PC-3 (cell line): ENCODE results near the gene DCBLD1. TPM values are rescaled to one million over a fixed set of nuclear protein-coding genes. Genes with fewer than 3 reads are reported as not detected.

Experiments used
- ATAC-seq: fragments of 200-7000 bp; cut with Tn5 transposase; 2 replicates; pipeline ENCODE4 v1.9.1; 2020; ENCODE audit warnings: mild to moderate bottlenecking, moderate library complexity
- BruUV-seq: library from RNA; stranded (reverse); fragments of 400-500 nt; replicated peaks from 2 replicates; lab custom pipeline; 2021; lab: Mats Ljungman, UMichigan
- CTCF ChIA-PET: fragments of 300-600 bp; sonication (Branson Sonifier 250); formaldehyde crosslinking; loops from one replicate; lab custom pipeline; 2022; ENCODE audit warnings: antibody characterized with exemption; lab: Charles Lee
- POLR2A ChIA-PET: fragments of 300-600 bp; sonication (Branson Sonifier 250); formaldehyde crosslinking; loops from one replicate; lab custom pipeline; 2022; ENCODE audit warnings: antibody characterized with exemption; ENCODE audit not compliant: unreplicated experiment; lab: Charles Lee
- DNase-seq: peaks from one replicate; pipeline ENCODE4 v3.0.0-alpha.2; 2015
- H2AFZ ChIP-seq: fragments of 300-600 bp; sonication (generic); 2 replicates; pipeline ENCODE4 v1.6.0; 2016; ENCODE audit warnings: antibody characterized with exemption, low read length
- H3F3A ChIP-seq: fragments of 300-600 bp; sonication (generic); one replicate; pipeline ENCODE4 v1.6.0; 2017; ENCODE audit warnings: antibody characterized with exemption, low read length, control low read depth, mild to moderate bottlenecking; ENCODE audit not compliant: unreplicated experiment
- H3K27ac ChIP-seq: fragments of 300-600 bp; sonication (generic); 2 replicates; pipeline ENCODE4 v1.5.1; 2016; ENCODE audit warnings: mild to moderate bottlenecking, low read length
- H3K27me3 ChIP-seq: fragments of 300-600 bp; sonication (generic); 2 replicates; pipeline ENCODE4 v1.6.1; 2016; ENCODE audit warnings: low read length, mixed read lengths
- H3K36me3 ChIP-seq: fragments of 300-600 bp; sonication (generic); 2 replicates; pipeline ENCODE4 v1.6.1; 2016; ENCODE audit warnings: low read depth, mixed run types, low read length, mixed read lengths
- H3K4me1 ChIP-seq: fragments of 300-600 bp; sonication (generic); 2 replicates; pipeline ENCODE4 v1.5.1; 2016; ENCODE audit warnings: low read length; ENCODE audit not compliant: insufficient read depth
- H3K4me2 ChIP-seq: fragments of 300-600 bp; sonication (generic); 2 replicates; pipeline ENCODE4 v1.6.0; 2016; ENCODE audit warnings: low read length
- H3K4me3 ChIP-seq: fragments of 300-600 bp; sonication (generic); 2 replicates; pipeline ENCODE4 v1.5.1; 2016; ENCODE audit warnings: mild to moderate bottlenecking, low read length, mixed read lengths
- H3K79me2 ChIP-seq: fragments of 300-600 bp; sonication (generic); 2 replicates; pipeline ENCODE4 v1.6.1; 2017; ENCODE audit warnings: low read length, mixed read lengths
- H3K9ac ChIP-seq: fragments of 300-600 bp; sonication (generic); 2 replicates; pipeline ENCODE4 v1.6.0; 2016; ENCODE audit warnings: mild to moderate bottlenecking, low read length
- H3K9me2 ChIP-seq: fragments of 300-600 bp; sonication (generic); replicated peaks from 2 replicates; pipeline ENCODE4 v1.6.1; 2016; ENCODE audit warnings: mixed run types, low read length, mixed read lengths
- H3K9me3 ChIP-seq: fragments of 300-600 bp; sonication (generic); 2 replicates; pipeline ENCODE4 v1.6.1; 2016; ENCODE audit warnings: low read length, mixed read lengths
- H4K20me1 ChIP-seq: fragments of 300-600 bp; sonication (generic); 2 replicates; pipeline ENCODE4 v1.6.1; 2016; ENCODE audit warnings: low read length, mixed read lengths
- EZH2 ChIP-seq: fragments of 300-600 bp; sonication (generic); IDR thresholded peaks from one replicate; pipeline ENCODE4 v1.6.1; 2017; ENCODE audit warnings: antibody characterized with exemption, mild to moderate bottlenecking, low read length; ENCODE audit not compliant: unreplicated experiment
- EZH2phosphoT487 ChIP-seq: fragments of 300-600 bp; sonication (generic); IDR thresholded peaks from 2 replicates; pipeline ENCODE4 v1.6.1; 2018; ENCODE audit warnings: mild to moderate bottlenecking, antibody characterized with exemption, low read length, borderline replicate concordance
- intact Hi-C: fragments of 100-400 bp; cut with micrococcal nuclease; formaldehyde crosslinking; loops from 2 replicates; pipeline ENCODE4 v1.9.0; 2023
- total RNA-seq: library from RNA; depleted of rRNA; stranded (reverse); fragments of >200 nt; gene quantifications from 2 replicates; pipeline ENCODE4 v1.2.3, GENCODE V29; 2014
- TF ChIP-seq, protein P1 (sequence below): fragments of 300-600 bp; sonication (generic); conservative IDR thresholded peaks from 2 replicates; pipeline ENCODE4 v1.5.1; 2017; ENCODE audit warnings: antibody characterized with exemption, low read depth, mild to moderate bottlenecking, low read length

Gene DCBLD1
- total RNA-seq, 1 experiment from 2014 or later = 35.9 TPM

GRCh38 chr6:117448732-117449485, 33.6 kb upstream of the DCBLD1 start:
- Histone ChIP-seq H3K27ac (peak overlapping the region; percentile 79), H3K27me3 (no peaks in the 10 kb centered on the region), H3K9ac (peak overlapping the region; percentile 20), H3K79me2 (no peaks in the 10 kb centered on the region), H2AFZ (peak overlapping the region; percentile 69; the same call in 1 of the 2 replicates), H3K4me2 (peak overlapping the region; percentile 62), H3K4me3 (peak overlapping the region; percentile 25; the same call in 1 of the 2 replicates), H3K9me3 (no peaks in the 10 kb centered on the region), H4K20me1 (no peaks in the 10 kb centered on the region), H3K36me3 (no peaks in the 10 kb centered on the region; the same call in 1 of the 2 replicates), H3F3A (peaks cover 3% of the 10 kb centered on the region), H3K4me1 (peaks cover 36% of the 10 kb centered on the region), H3K9me2 (no peaks in the 10 kb centered on the region)
- CTCF ChIA-PET = interaction anchor here (1.2 to 1.4 kb wide), 2 partner anchors 67 to 153 kb away, joined by 3 to 5 read pairs; partner anchors contain the start of gene GOPC
- DNase-seq (peak; percentile 91), ATAC-seq (peak; percentile 93)
- TF ChIP-seq EZH2 = no peak
- TF ChIP-seq EZH2phosphoT487 = no peak
- TF ChIP-seq, protein P1, sequence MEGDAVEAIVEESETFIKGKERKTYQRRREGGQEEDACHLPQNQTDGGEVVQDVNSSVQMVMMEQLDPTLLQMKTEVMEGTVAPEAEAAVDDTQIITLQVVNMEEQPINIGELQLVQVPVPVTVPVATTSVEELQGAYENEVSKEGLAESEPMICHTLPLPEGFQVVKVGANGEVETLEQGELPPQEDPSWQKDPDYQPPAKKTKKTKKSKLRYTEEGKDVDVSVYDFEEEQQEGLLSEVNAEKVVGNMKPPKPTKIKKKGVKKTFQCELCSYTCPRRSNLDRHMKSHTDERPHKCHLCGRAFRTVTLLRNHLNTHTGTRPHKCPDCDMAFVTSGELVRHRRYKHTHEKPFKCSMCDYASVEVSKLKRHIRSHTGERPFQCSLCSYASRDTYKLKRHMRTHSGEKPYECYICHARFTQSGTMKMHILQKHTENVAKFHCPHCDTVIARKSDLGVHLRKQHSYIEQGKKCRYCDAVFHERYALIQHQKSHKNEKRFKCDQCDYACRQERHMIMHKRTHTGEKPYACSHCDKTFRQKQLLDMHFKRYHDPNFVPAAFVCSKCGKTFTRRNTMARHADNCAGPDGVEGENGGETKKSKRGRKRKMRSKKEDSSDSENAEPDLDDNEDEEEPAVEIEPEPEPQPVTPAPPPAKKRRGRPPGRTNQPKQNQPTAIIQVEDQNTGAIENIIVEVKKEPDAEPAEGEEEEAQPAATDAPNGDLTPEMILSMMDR = no peak
- TSS peak; percentile 67 for BruUV-seq
- POLR2A ChIA-PET = interaction anchor here (0.6 kb wide), 1 partner anchor 21 kb away, joined by 4 read pairs; no protein-coding TSS in a partner anchor
- intact Hi-C loops = loop anchor here (1.0 to 10.0 kb wide), 6 partner anchors 44 to 226 kb away; partner anchors contain the start of gene NUS1

GRCh38 chr6:117449549-117450439, 32.7 kb upstream of the DCBLD1 start:
- ATAC-seq (no peak), DNase-seq (peak; percentile 77)
- H3K9ac ChIP-seq = peak overlapping the region; percentile 20; the same call in 1 of the 2 replicates
- no peaks in the 10 kb centered on the region for H3K9me3 ChIP-seq
- H3K36me3 ChIP-seq = no peaks in the 10 kb centered on the region; the same call in 1 of the 2 replicates
- no peak overlapping the region; the same call in 1 of the 2 replicates for H3K4me3 ChIP-seq
- peak overlapping the region; percentile 79 for H3K27ac ChIP-seq
- H2AFZ ChIP-seq = peak overlapping the region; percentile 69; the same call in 1 of the 2 replicates
- no peaks in the 10 kb centered on the region for H3K27me3 ChIP-seq
- H3F3A ChIP-seq = peaks cover 3% of the 10 kb centered on the region
- POLR2A ChIA-PET = no interaction called here
- BruUV-seq = no TSS peak
- peaks cover 36% of the 10 kb centered on the region for H3K4me1 ChIP-seq
- no peaks in the 10 kb centered on the region for H3K9me2 ChIP-seq
- no peaks in the 10 kb centered on the region for H4K20me1 ChIP-seq
- H3K79me2 ChIP-seq = no peaks in the 10 kb centered on the region
- TF ChIP-seq, protein P1 = peak; percentile 81
- no peak for TF ChIP-seq EZH2phosphoT487
- no peak for TF ChIP-seq EZH2
- intact Hi-C loops = loop anchor here (1.0 to 10.0 kb wide), 8 partner anchors 33 to 225 kb away; partner anchors contain the start of genes DCBLD1 and NUS1
- CTCF ChIA-PET = interaction anchor here (0.6 to 1.4 kb wide), 8 partner anchors 45 to 462 kb away, joined by 3 to 6 read pairs (median 4); partner anchors contain the start of gene GOPC
- peak overlapping the region; percentile 62 for H3K4me2 ChIP-seq
